ENCODE data around the gene CDIP1. TPM values are rescaled to one million over a fixed set of nuclear protein-coding genes. Genes with fewer than 3 reads are reported as not detected.

The CDIP1 gene
- total RNA-seq, 3 donors from 2014 or later = 16.9 to 23.5 (median 19.6) TPM

GRCh38 chr16:4512473-4512872, 26.1 kb downstream of the CDIP1 start:
- intact Hi-C loops (cut with DNase I, micrococcal nuclease) = no loop called here
- DNase-seq (peak in 1 of 3 donors; percentile 44), ATAC-seq (no peak)
- peaks cover 4% of the 10 kb centered on the region for H3K36me3 ChIP-seq (ENCODE audit: low read depth)
- TF ChIP-seq CTCF (IDR thresholded peaks at IDR 0.05) = no peak
- no peaks in the 10 kb centered on the region for H3K9me3 ChIP-seq
- H3K4me3 ChIP-seq = no peak overlapping the region
- H3K4me1 ChIP-seq (ENCODE audit: low read depth) = peaks cover 7% of the 10 kb centered on the region

GRCh38 chr16:4511441-4512082, 27.0 kb downstream of the CDIP1 start:
- H3K4me1 ChIP-seq (ENCODE audit: low read depth) = peaks cover 7% of the 10 kb centered on the region
- H3K9me3 ChIP-seq = no peaks in the 10 kb centered on the region
- intact Hi-C loops (cut with DNase I, micrococcal nuclease) = no loop called here
- peaks cover 9% of the 10 kb centered on the region for H3K36me3 ChIP-seq (ENCODE audit: low read depth)
- DNase-seq (peak; percentile 73 to 77 (median 74)), ATAC-seq (peak; percentile 80)
- peak; percentile 12 for TF ChIP-seq CTCF (IDR thresholded peaks at IDR 0.05)
- H3K4me3 ChIP-seq = no peak overlapping the region

DNA sequence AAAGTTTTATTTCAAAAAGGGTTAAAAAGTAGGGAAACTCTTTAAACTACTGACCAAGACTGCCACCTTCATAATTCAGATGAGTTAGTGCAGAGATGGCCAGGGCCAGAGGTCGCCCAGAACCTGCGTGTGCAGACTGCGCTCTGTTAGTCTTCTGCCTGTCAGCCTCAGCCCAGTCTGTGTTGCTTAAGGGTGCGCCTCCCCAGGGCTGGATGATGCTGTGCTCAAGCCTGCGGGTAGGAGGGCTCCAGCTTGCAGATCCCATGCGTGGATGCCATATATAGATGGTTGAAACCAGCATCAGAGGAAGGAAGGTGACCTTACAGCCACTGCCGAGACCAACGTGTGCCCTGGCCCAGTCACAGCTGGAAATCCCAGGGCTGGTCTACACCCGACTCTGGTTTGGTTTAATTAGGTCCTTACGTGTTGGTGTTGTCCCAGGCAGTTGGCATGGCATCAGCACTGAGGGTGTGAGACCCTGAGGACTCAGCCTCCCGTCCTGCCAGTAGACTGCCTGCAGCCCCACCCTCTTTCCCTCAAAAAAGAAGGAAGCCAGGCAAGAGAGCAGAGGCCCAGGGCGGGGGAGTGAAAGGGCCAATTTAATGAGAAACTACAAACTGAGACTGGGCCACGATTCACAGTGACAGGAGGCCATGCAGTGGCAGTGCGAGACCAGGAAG, 27.7 kb downstream of the CDIP1 start:
- H3K4me3 ChIP-seq = no peak overlapping the region
- DNase-seq (no peak), ATAC-seq (no peak)
- TF ChIP-seq CTCF (IDR thresholded peaks at IDR 0.05) = no peak
- H3K9me3 ChIP-seq = no peaks in the 10 kb centered on the region
- peaks cover 9% of the 10 kb centered on the region for H3K36me3 ChIP-seq (ENCODE audit: low read depth)
- intact Hi-C loops (cut with DNase I, micrococcal nuclease) = no loop called here
- H3K4me1 ChIP-seq (ENCODE audit: low read depth) = peaks cover 7% of the 10 kb centered on the region

DNA sequence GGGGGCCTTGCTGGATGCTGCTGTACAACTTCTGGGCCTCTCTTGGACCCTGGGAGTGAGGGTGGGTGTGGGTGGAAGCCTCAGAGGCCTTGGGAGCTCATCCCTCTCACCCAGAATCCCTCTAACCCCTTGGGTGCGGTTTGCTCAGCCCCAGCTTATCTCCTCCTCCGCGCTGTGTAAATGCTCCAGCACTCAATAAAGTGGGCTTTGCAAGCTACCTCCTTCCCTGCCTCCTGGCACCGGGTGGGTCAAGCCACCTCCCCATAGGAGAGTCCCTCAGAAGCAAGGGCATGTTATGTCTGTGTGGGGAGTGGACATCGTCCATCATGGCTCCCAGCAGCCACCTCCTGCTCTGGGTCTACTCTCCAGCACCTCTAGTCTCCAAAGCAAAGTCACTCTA, 28.4 kb downstream of the CDIP1 start:
- H3K4me3 ChIP-seq = no peak overlapping the region
- H3K9me3 ChIP-seq = no peaks in the 10 kb centered on the region
- DNase-seq (no peak), ATAC-seq (no peak)
- peaks cover 7% of the 10 kb centered on the region for H3K4me1 ChIP-seq (ENCODE audit: low read depth)
- intact Hi-C loops (cut with DNase I, micrococcal nuclease) = no loop called here
- no peak for TF ChIP-seq CTCF (IDR thresholded peaks at IDR 0.05)
- peaks cover 9% of the 10 kb centered on the region for H3K36me3 ChIP-seq (ENCODE audit: low read depth)

DNA sequence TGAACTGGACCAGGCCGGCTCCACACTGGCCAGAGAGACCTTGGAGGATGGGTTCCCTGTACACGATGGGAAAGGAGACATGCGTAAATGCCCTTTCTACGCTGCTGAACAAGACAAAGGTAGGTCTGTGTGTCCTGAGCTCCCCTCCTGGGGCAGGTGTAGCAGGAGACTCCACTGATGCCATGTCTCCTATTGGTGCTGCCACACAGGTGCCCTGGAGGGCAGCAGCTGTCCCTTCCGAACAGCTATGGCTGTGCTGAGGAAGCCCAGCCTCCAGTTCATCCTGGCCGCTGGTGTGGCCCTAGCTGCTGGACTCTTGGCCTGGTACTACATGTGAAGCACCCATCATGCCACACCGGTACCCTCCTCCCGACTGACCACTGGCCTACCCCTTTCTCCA, 29.2 kb downstream of the CDIP1 start:
- DNase-seq (no peak), ATAC-seq (no peak)
- no peak for TF ChIP-seq CTCF (IDR thresholded peaks at IDR 0.05)
- intact Hi-C loops (cut with DNase I, micrococcal nuclease) = loop anchor here in 1 of 2 donors (5.0 kb wide), 1 partner anchor 38 kb away; no protein-coding TSS in a partner anchor
- no peak overlapping the region for H3K4me3 ChIP-seq
- H3K36me3 ChIP-seq (ENCODE audit: low read depth) = peaks cover 9% of the 10 kb centered on the region
- H3K9me3 ChIP-seq = no peaks in the 10 kb centered on the region
- H3K4me1 ChIP-seq (ENCODE audit: low read depth) = peaks cover 7% of the 10 kb centered on the region
